GM11168 (cell line): ENCODE data around the gene KIF6.

Experiments used
- in situ Hi-C: fragments of 300-500 bp; cut with MboI; formaldehyde crosslinking; loops from one replicate; pipeline ENCODE4 v1.12.0; 2022; ENCODE audit warnings: low sequenced_read_pairs; ENCODE audit not compliant: unreplicated experiment

Gene KIF6

GRCh38 chr6:39401376-39401775 is 323.8 kb downstream of the KIF6 start:
- in situ Hi-C loops = no loop called here

GRCh38 chr6:39400026-39400425 is 325.2 kb downstream of the KIF6 start:
- in situ Hi-C loops = no loop called here

GRCh38 chr6:39396854-39397253 is 328.4 kb downstream of the KIF6 start:
- in situ Hi-C loops = no loop called here

GRCh38 chr6:39393075-39393474 is 332.1 kb downstream of the KIF6 start:
- in situ Hi-C loops = no loop called here

- in situ Hi-C loops = no loop called here
These were observed 334.0 kb downstream of the KIF6 start for GRCh38 chr6:39391182-39391581.

- in situ Hi-C loops = no loop called here
These were observed 335.8 kb downstream of the KIF6 start for GRCh38 chr6:39389484-39389767.

- in situ Hi-C loops = no loop called here
These were observed 336.4 kb downstream of the KIF6 start for GRCh38 chr6:39388606-39389483.

GRCh38 chr6:39387785-39388184 is 337.4 kb downstream of the KIF6 start:
- in situ Hi-C loops = no loop called here

- in situ Hi-C loops = no loop called here
These were observed 338.7 kb downstream of the KIF6 start for GRCh38 chr6:39386487-39386886.

- in situ Hi-C loops = no loop called here
These were observed 343.6 kb downstream of the KIF6 start for GRCh38 chr6:39381550-39382140.

GRCh38 chr6:39380837-39381549 is 344.2 kb downstream of the KIF6 start:
- in situ Hi-C loops = no loop called here

- in situ Hi-C loops = no loop called here
These were observed 346.2 kb downstream of the KIF6 start for GRCh38 chr6:39378960-39379425.

GRCh38 chr6:39378175-39378959 is 346.8 kb downstream of the KIF6 start:
- in situ Hi-C loops = no loop called here

GRCh38 chr6:39377539-39377950 is 347.7 kb downstream of the KIF6 start:
- in situ Hi-C loops = no loop called here

GRCh38 chr6:39375405-39375804 is 349.8 kb downstream of the KIF6 start:
- in situ Hi-C loops = no loop called here

- in situ Hi-C loops = loop anchor here (25.0 kb wide), 1 partner anchor 492 kb away; no protein-coding TSS in a partner anchor
These were observed 354.8 kb downstream of the KIF6 start for GRCh38 chr6:39370390-39370789.

- in situ Hi-C loops = loop anchor here (25.0 kb wide), 1 partner anchor 492 kb away; no protein-coding TSS in a partner anchor
These were observed 355.2 kb downstream of the KIF6 start for GRCh38 chr6:39369987-39370386.

GRCh38 chr6:39367700-39368099 is 357.5 kb downstream of the KIF6 start:
- in situ Hi-C loops = loop anchor here (25.0 kb wide), 1 partner anchor 495 kb away; no protein-coding TSS in a partner anchor

- in situ Hi-C loops = loop anchor here (25.0 kb wide), 1 partner anchor 495 kb away; no protein-coding TSS in a partner anchor
These were observed 358.1 kb downstream of the KIF6 start for GRCh38 chr6:39366931-39367618.
